Measurements from ENCODE around the gene WFIKKN2. TPM values are rescaled to one million over a fixed set of nuclear protein-coding genes. Genes with fewer than 3 reads are reported as not detected.

Gene WFIKKN2
- total RNA-seq, 1 donor from 2014 or later, result 0.08 TPM

DNA sequence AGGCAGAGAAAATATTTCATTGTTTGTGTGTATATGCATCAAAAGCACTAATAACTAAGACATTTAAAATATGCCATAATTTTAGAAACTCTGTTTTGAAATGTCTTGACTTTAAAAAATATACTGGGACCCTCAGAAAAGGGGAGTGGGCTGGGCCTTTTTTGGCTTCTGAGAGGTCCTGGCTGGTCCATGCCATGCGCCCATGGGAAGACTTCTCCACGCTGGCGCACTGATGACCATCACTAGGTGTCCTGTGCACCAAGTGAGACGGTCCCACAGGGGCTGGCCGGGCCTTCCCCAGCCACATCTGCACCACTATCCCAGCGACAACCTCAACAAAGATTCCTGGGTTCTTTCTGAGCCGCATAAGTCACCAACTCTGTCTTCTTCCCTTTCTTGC, 27.0 kb upstream of the WFIKKN2 start:
- ATAC-seq (no peak), DNase-seq (ENCODE audit: low spot score) (no peak)

DNA sequence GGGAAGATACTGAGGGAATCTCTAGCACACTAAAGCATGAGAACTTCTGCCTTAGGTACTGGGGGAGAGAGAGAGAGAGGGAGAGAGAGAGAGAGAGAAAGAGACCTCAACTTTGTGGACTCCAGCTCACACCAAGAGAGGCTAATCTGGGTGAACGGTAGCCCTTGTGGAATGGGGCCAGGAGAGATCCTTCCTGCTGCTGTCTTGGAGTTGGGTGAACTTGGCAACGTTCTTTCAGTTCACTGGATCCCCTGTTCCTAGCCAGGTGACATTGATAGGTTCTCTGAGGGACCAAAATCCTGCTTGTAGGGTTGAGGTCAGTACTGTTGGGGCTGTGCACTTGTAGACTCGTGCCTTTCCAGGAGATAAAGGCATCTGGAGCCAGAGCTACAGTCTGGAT, 26.5 kb upstream of the WFIKKN2 start:
- no peak for ATAC-seq
- no peak for DNase-seq (ENCODE audit: low spot score)

DNA sequence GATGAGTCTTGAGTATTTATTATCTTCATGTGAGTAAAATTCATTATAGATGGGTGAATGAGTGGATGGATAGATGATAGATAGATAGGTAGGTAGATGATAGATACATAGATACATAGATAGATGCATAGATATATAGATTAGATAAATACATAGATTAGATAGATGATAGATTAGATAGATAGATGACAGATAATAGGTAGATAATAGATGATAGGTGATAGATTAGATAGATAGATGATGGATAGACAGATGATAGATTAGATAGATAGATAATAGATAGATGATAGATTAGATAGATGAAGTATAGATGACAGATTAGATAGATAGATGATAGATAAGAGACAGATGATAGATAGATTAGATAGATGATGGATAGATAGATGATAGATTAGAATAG, 21.8 kb upstream of the WFIKKN2 start:
- ATAC-seq (no peak), DNase-seq (ENCODE audit: low spot score) (no peak)

DNA sequence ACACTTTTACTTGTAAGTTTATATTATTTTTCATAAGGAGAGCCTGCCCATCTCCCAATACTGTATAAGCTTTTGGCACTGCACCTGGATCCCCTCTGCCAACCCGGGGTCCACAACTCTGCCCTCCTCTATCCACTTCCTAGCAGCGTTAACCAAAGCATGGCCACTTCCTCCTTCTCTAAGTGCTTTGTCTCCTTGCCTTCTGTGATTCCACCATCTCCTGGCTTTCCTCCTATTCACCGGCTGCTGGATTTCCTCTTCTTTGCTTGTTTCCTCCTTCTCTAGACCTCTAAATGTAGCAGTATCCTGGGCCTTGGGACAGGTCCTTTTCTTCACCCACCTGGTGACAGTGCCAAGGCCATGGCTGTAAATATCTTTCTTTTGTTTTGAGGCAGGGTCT, 20.0 kb upstream of the WFIKKN2 start:
- ATAC-seq, result no peak
- no peak for DNase-seq (ENCODE audit: low spot score)

DNA sequence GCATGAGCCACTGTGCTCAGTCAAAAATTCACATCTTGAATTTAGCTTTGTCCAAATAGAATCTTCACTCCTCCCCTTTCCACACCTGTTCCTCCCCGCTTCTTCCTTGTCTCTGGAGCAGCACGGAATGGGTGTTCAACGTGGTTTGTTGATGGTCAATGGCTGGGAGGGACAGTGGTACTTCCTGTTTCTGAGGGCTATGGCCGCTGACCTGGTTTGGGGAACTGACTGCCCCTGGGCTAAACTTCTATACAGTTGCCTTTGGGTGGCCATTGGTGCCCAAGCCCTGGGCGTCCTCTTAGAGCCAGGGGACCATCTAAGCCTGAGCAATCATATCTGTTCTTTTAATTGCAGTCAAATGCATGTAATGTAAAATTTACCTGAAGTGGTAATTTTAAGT, 19.1 kb upstream of the WFIKKN2 start:
- DNase-seq (ENCODE audit: low spot score), result no peak
- ATAC-seq, result no peak

DNA sequence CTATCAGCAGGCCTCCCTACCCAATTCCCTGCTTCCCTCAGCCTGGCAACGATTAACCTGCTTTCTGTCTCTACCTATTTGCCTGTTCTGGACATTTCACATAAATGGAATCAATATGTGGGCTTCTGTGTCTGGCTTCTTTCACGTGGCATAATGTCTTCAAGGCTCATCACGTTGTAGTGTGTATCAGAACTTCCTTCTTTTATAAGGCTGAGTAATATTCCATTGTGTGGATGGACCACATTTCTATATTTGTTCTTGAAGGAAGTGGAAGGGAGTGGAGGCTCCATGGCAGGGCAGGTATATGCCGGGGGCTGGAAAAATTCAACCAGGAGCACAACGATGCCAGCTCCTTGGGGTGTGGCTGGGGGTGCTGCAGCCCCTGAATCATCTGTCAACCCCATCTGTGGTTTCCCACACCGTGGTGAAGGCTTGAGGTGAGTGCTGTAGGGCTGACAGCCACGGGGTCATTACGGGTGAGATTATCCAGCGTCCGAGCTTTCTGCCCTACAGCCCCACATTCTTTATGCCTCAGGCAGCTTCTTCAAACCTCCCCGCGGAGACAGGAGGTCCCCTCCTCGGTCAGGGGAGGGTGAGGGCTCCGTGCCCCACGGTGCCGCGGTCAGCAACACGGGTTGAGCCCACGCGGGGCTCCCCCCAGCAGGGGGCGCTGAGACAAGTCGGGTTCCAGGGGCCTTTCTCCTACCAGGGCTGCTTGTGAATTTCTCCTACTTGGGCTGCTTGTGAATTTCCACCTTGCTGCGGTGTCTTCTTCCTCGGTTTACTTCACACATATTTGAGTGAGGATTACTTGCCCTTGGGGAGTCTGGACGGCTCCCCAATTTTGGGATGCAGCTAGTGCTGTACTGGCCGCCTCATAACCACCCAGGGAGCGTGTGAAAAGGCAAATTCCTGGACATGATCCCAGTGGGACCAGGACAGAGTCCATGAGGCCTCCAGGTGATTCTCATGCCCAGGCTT, 18.3 kb upstream of the WFIKKN2 start:
- DNase-seq (ENCODE audit: low spot score), result peak; percentile 84

DNA sequence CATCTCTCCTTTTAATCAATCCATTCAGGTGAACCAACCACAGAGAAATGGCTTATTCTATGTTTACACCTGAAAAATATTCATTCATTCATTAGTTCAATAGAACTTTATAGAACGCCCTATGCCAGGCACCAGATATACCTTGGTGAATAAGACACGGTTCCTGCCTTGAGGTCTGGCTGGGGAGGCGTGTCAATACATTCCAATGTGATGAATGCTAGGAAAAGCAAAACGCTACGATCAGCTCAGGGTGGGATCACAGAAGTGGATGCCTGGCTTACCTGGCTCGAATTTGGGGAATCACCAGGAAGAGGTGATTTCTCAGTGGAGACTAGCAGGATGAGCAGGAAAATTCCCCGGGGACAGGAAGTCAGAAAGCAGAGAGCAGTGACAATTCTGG, 17.5 kb upstream of the WFIKKN2 start:
- DNase-seq (ENCODE audit: low spot score) (no peak), ATAC-seq (no peak)

More for the DNA sequence above, 18.3 kb upstream of the WFIKKN2 start:
- peak; percentile 91 for ATAC-seq

DNA sequence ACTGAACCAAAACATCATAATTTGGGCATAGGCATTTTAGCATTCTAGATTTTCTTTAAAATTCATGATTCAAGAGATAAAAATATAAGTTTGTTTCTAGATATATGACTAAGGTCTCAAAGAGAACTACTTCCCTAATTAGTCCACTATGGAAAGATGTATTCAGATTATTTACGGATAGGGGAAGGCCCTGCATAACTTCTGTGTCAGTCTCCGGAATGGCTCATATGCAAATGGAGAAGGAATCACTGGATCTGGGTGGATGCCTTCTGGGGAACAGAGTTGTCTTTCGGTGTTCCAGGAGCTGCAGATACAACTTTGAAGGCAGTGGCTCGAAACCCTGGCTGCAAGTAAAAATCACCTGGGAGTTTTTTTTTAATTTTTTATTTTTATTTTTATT, 17.1 kb upstream of the WFIKKN2 start:
- ATAC-seq, result no peak
- DNase-seq (ENCODE audit: low spot score), result no peak

DNA sequence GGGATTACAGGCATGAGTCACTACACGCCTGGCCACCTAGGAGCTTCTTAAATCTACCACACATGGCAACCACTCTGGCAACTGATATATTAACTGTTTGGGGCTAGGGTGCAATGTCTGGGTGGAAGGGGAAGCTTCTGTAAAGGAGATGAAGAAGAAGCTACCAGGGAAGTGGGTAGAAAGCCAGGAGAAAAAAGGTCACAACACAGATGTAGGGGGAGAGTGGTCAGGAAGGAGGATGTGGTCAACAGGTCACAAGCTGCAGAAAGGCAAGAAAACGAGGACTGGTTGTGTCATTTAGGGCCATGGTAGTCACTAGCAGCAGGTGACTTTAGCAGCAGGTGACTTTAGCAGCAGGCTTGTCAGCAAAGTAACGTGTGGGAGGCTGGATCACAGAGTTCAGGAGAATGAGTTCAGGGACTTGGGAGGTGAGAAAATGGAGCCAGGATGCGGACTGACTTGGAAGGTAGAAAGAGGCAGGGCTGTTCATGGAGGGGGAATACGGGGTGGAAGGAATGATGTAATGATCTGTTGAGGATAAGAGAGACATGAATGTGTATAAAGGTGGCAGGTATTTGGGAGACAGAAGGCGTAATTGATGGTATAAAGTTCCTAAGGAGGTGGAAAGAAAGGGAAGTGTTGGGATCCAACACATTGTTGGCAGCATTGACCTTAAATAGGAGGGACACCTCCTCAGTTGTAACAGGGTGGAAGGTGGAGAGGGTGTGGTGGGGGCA, 16.3 kb upstream of the WFIKKN2 start:
- DNase-seq (ENCODE audit: low spot score) (no peak), ATAC-seq (no peak)

DNA sequence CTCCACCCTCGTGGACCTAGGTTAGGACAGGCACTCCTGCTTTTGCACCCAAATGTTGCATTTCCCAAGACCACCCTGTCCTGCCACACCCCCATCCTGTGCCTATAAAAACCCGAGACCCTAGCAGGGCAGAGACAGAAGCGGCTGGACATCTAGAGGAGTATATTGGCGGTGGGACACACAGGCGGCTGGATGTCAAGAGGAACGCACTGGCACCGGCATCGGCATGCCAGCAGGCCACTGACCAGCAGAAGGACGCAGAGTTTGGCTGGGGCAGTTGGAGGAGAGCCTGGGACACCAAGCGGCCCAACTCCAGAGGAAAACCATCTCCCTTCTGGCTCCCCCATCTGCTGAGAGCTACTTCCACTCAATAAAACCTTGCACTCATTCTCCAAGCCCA, 14.7 kb upstream of the WFIKKN2 start:
- DNase-seq (ENCODE audit: low spot score), result no peak
- ATAC-seq, result peak; percentile 74

DNA sequence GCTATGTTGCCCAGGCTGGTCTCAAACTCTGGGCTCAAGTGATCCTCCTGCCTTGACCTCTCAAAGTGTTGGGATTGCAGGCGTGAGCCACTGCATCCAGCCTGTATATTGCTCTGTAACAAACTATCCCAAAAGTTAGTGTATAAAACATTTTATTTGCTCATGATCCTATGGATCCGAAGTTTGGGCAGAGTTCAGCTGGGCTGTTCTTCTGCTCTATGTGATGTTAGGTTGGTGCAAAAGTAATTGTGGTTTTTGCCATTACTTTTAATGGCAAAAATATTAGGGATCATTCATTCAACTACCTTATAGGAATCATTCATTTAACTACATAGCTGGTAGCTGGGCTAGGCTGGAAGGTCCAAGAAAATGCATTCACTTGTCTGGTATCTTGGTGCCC, 12.8 kb upstream of the WFIKKN2 start:
- ATAC-seq (no peak), DNase-seq (ENCODE audit: low spot score) (no peak)

DNA sequence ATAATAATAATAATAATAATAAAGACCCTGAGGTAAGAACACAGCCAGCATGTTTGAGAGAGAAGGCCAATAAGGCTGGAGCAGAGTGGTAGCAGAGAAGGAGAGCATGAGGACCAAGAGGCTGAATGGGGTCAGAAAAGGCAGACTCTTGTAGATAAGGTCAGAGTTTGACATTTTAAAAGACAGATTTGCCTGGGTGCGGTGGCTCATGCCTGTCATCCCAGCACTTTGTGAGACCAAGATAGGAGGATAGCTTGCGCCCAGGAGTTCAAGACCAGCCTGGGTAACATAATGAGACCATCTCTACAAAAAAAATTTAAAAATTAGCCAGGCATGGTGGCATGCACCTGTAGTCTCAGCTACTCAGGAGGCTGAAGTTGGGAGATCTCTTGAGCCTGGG, 11.0 kb upstream of the WFIKKN2 start:
- no peak for DNase-seq (ENCODE audit: low spot score)
- no peak for ATAC-seq

DNA sequence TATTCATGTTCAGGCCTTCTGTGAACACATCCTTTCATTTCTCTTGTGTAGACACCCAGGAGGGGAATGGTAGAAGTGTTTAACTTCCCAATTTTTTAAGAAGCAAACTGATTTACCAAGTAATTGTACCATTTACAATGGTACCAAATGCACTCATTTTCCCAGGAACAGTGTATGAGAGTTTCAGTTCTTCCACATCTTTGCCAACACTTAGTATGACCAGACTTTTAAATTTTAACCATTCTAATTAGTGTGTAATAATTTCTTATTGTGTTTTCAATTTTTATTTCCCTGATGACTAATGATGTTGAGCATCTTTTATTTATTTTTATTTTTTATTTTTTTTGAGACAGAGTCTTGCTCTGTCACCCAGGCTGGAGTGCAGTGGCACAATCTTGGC, 10.2 kb upstream of the WFIKKN2 start:
- DNase-seq (ENCODE audit: low spot score), result no peak
- ATAC-seq, result no peak

DNA sequence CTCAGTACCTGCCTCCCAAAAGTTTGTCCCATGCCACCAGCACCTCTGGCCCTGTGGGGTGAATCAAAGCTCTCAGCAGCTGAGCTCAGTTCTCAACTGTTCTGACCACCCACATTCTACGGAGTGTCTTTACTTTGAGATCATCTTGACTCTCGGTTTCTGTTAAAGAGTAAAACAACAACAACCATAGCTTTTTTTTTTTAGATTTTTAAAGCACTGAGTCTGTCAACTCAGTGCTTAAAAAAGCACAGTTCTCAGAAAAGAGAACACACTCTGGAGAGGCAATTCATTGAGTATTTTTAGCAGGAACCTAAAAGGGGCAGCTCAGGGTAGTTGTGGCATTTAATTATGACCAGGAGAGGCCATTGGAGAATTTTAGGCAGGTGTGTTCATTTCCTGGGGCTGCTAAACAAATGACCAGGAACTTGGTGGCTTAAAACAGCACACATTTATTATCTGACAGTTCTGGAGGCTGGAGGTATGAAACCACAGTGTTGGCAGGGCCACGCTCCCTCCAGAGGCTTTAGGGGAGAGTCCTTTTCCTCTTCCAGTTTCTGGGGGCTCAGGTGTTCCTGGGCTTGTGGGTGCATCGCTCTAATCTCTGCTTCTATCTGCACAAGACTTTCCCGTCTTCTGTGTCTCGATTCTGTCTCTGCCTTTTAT, 6.7 kb upstream of the WFIKKN2 start:
- ATAC-seq (no peak), DNase-seq (ENCODE audit: low spot score) (no peak)

DNA sequence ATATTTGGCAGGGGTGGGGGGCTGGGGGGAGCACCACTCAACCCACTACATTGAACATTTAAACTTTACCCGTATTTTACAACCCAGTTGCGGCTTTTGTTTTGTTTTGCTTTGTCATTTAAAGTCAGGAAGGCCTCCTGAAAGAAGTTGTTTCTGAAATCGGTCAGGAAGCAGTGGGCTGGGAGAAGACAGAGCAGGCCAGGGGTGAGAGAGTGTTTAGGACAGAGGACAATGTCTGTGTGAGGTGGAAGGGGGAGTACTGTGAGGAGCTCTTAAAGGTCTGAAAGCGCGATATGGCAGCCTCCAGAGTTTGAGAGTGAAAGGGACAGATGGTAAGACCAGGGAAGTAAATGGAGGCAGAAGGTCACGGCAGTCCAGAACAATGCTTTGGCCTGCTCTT, 6.1 kb upstream of the WFIKKN2 start:
- DNase-seq (ENCODE audit: low spot score) (no peak), ATAC-seq (no peak)

DNA sequence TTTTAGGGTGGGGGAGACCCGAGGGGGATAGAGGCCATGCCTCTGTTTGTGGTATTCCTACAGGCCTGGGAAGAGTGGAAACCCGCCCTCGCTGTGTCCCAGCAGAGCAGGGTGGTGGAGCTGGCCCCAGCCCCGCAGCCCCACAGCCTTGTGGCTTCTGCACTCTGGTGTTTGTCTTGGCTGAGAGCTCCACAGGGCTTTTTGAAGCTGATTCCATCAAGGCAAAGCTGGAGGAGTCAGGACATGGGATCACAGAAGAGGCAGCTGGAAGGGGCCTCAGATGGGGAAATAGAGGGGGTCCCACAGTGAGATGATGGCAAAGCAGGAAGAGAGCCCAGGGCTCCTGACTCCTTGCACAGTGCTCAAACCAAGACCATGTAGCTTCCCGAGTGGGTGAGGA, 5.0 kb upstream of the WFIKKN2 start:
- DNase-seq (ENCODE audit: low spot score) (no peak), ATAC-seq (peak; percentile 92)

DNA sequence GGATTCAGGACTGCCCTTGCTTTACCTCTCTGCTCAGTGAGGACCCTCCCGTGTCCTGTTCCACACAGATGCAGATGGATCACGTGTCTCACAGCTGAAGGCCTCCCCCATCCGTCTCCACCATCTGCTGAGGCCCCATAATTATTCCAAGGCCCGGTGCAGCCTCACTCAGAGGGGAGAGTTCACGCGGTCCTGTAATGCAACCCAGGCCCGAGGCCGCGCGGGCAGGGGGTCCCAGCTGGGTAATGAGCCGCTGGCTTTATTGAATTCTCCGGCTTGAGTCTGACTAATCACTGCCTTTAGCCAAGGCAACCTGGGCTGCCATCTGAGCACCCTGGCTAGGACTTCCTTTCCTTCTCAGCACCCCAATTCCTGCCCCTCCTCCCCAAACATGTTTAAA, 4.4 kb upstream of the WFIKKN2 start:
- no peak for ATAC-seq
- DNase-seq (ENCODE audit: low spot score), result no peak

DNA sequence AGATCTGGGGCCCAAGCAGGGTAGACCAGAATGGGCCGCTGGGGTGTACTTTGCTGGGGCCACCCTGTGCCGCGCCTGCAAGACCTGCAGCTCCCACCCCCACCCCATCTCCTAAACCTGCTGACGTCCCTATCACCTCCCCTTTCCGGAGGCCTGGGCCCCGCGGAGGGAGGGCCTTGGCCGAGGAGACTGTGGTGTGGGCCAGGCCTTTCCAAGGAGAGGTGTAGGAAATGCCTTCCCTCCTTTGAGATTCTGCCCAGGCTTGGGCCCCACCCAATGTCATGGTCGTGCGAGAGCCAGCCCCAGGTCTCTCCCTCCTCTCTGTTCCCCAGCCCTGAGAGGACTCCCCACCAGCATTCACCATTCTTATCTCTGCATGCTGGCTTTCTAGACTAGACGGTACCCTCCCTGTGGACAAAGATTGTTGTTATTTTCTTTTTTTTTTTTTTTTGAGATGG, 3.9 kb upstream of the WFIKKN2 start:
- no peak for ATAC-seq
- DNase-seq (ENCODE audit: low spot score), result no peak

DNA sequence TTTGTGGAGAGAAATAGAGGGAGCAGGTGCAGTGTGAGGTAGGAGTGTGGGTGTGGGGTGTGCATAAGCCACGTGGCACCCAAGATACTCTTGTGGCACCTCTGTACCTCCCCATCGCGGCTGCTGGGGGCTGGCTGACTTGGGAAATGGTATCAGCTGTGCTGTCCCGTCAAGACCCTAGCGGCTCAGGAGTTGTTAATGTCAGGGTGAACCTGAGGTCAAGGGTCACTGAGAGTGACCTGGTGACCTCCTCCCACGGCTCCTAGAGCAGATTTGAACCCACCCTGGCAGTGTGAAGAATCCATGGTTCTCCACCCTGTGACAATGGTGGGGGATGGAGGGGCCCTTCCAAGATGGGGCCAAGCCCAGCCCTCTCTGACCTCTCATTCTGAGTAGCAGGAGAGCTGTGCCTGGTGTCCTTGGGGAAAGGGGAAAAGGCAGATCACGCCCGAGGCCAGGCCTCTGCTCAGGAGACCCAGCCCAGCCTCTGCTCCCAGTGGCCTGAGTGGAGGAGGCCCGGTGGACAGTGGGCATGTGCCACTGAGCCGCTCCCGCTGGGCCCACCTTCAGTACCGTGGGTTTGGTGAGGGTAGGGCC, 3.0 kb upstream of the WFIKKN2 start:
- no peak for ATAC-seq
- no peak for DNase-seq (ENCODE audit: low spot score)

DNA sequence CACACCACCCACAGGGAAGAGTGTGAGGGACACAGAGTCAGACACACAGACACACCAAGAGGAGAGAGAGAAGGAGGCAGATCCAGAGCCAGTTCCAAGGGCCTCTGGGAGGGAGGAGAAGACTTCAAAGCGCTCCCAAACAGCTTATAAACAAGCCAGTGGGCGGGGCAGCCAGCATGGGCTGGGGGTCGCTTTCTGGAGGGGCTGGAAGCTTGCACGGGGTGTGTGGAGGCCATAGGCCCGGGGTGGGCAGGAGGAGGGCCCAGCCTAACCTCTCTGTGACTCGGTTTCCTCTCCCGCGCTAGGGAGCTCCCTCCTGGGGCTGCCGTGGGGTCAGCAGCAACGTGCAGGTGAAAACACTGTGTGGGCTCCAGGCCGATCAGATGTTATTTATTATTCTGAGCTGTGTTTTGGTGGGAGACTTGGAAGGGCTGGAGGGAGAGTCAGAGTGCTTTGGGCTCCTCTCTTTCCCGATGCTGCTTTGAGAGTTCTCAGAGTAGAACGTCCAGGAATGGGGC, 2.5 kb upstream of the WFIKKN2 start:
- DNase-seq (ENCODE audit: low spot score) (no peak), ATAC-seq (no peak)

Measured in left lobe of liver (tissue), 2 donors.